Transverse colon (tissue), 4 donors: ENCODE data around the gene IRF2.

Source experiments
- POLR2AphosphoS5 ChIP-seq, 3 donors: sonication (generic); formaldehyde crosslinking; IDR thresholded peaks; one replicate each; pipeline ENCODE4 v1.6.1; 2016; ENCODE audit warnings: antibody characterized with exemption in 3 of 3
- TF ChIP-seq, protein P1 (sequence below), 5 experiments: fragments of 200-600 bp in 3 of 5; fragments of 450-650 bp in 2 of 5; sonication (generic) in 3 of 5; IDR thresholded peaks; 1 replicate in 2 of 5; 2 replicates in 3 of 5; pipeline ENCODE4 v1.5.1; 2016 to 2017; ENCODE audit warnings: antibody characterized with exemption in 5 of 5, inconsistent platforms in 3 of 5, mild to moderate bottlenecking in 2 of 5, moderate library complexity in 1 of 5

DNA sequence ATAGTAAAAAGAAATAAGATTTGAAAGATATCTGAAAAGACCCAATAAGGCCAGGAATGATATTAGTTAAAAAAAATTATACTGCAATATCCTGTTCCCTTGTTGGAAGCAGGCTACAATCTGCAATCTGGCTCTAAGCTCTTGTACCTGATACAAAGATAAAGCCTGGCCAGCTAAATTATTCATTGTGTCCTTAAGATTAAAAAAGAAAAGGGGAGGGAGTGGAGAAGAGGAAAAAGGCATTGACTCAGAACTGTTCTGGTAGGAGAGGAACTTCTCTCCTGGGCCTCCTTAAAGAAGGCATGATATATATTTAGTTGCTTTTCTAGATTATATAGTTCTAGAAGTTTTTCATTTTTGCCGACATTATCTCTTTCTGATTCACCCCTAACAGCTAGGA is 46.7 kb downstream of the IRF2 start:
- TF ChIP-seq, protein P1, sequence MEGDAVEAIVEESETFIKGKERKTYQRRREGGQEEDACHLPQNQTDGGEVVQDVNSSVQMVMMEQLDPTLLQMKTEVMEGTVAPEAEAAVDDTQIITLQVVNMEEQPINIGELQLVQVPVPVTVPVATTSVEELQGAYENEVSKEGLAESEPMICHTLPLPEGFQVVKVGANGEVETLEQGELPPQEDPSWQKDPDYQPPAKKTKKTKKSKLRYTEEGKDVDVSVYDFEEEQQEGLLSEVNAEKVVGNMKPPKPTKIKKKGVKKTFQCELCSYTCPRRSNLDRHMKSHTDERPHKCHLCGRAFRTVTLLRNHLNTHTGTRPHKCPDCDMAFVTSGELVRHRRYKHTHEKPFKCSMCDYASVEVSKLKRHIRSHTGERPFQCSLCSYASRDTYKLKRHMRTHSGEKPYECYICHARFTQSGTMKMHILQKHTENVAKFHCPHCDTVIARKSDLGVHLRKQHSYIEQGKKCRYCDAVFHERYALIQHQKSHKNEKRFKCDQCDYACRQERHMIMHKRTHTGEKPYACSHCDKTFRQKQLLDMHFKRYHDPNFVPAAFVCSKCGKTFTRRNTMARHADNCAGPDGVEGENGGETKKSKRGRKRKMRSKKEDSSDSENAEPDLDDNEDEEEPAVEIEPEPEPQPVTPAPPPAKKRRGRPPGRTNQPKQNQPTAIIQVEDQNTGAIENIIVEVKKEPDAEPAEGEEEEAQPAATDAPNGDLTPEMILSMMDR (IDR thresholded peaks at IDR 0.05): no peak
- TF ChIP-seq POLR2AphosphoS5 (IDR thresholded peaks at IDR 0.05): no peak
